Spleen (tissue), 7 donors: Measurements from ENCODE around the gene ASIC1.

Source experiments
- CTCF ChIP-seq, 11 experiments: fragments of 200-600 bp in 7 of 11; fragments of 450-650 bp in 4 of 11; sonication (generic) in 4 of 11; IDR thresholded peaks in 8 of 11; conservative IDR thresholded peaks in 3 of 11; 1 replicate in 7 of 11; 2 replicates in 4 of 11; pipeline versions ENCODE4 v1.4.0 to v1.8.0; 2016 to 2021; ENCODE audit warnings: antibody characterized with exemption in 11 of 11, inconsistent platforms in 4 of 11, mild to moderate bottlenecking in 1 of 11
- POLR2A ChIP-seq, 3 donors: fragments of 450-650 bp; IDR thresholded peaks; one replicate each; pipeline ENCODE4 v1.5.1; 2017; ENCODE audit warnings: antibody characterized with exemption in 3 of 3, mild to moderate bottlenecking in 1 of 3
- donor health status: DM: no; HTN: no; CAD: no; lungs with moderate emphysema.
- donor health status: DM: no; HTN: no; CAD: no.
- donor health status: DM: no; HTN: no; CAD: no.

GRCh38 chr12:50057896-50058670 lies 687 bp downstream of the ASIC1 start:
- TF ChIP-seq CTCF (IDR thresholded peaks at IDR 0.05 in 8 of 11, conservative IDR thresholded peaks at IDR 0.05 in 3 of 11) (no peak), POLR2A (IDR thresholded peaks at IDR 0.05) (no peak)
